GM18505 (cell line): ENCODE results near the gene THYN1.

ENCODE experiments used
- ATAC-seq: cut with Tn5 transposase; IDR thresholded peaks from one replicate; pipeline ENCODE4 v1.9.1; 2021; ENCODE audit not compliant: unreplicated experiment
- POLR2A ChIP-seq: IDR thresholded peaks from 4 replicates; pipeline ENCODE4 v1.6.1; 2011; ENCODE audit warnings: borderline replicate concordance; ENCODE audit not compliant: insufficient read depth, insufficient read length; ENCODE audit errors: extremely low read depth

The THYN1 gene

GRCh38 chr11:134202661-134203060 is 50.5 kb downstream of the THYN1 start:
- TF ChIP-seq POLR2A = no peak
- no peak for ATAC-seq

GRCh38 chr11:134200688-134201087 is 52.5 kb downstream of the THYN1 start:
- no peak for TF ChIP-seq POLR2A
- no peak for ATAC-seq

- TF ChIP-seq POLR2A = no peak
- ATAC-seq = no peak
These were observed 53.6 kb downstream of the THYN1 start for GRCh38 chr11:134199531-134199930.
